HG03045 (cell line): ENCODE measurements around the gene CDKL1.

Experiments
- ATAC-seq: cut with Tn5 transposase; IDR thresholded peaks from one replicate; pipeline ENCODE4 v1.9.1; 2021; ENCODE audit warnings: mild to moderate bottlenecking, moderate library complexity; ENCODE audit not compliant: unreplicated experiment

Gene CDKL1

GRCh38 chr14:50288146-50288545 is 108.5 kb downstream of the CDKL1 start:
- no peak for ATAC-seq

GRCh38 chr14:50285861-50286260 is 110.8 kb downstream of the CDKL1 start:
- ATAC-seq: no peak
